Stimulated activated CD4-positive, alpha-beta T cell treated with anti-CD3 and anti-CD28 coated beads, Interleukin-4, amount 100 ng/mL, for 24 hours (primary cell): ENCODE results near the gene AVPR2.

Experiments used
- DNase-seq: peaks from one replicate; pipeline ENCODE4 v3.0.0-alpha.2; 2020

Gene AVPR2

GRCh38 chrX:153920546-153920945 is 16.1 kb downstream of the AVPR2 start:
- DNase-seq: no peak

- no peak for DNase-seq
Measured at GRCh38 chrX:153921070-153921469, 16.6 kb downstream of the AVPR2 start.

GRCh38 chrX:153921511-153922446 is 17.3 kb downstream of the AVPR2 start:
- DNase-seq: no peak

GRCh38 chrX:153922932-153923857 is 18.7 kb downstream of the AVPR2 start:
- DNase-seq: no peak

GRCh38 chrX:153924149-153924861 is 19.8 kb downstream of the AVPR2 start:
- peak; percentile 38 for DNase-seq

GRCh38 chrX:153925387-153925738 is 20.9 kb downstream of the AVPR2 start:
- no peak for DNase-seq

GRCh38 chrX:153925739-153926551 is 21.5 kb downstream of the AVPR2 start, which contains the start of gene ARHGAP4:
TSS of gene ARHGAP4 (minus strand) at chrX:153926264. CDS start at chrX:153926202, 62 bp downstream.
- peak; percentile 41 for DNase-seq

GRCh38 chrX:153926552-153926857 is 22.0 kb downstream of the AVPR2 start:
- DNase-seq: no peak

GRCh38 chrX:153926858-153927671 is 22.6 kb downstream of the AVPR2 start:
- peak; percentile 70 for DNase-seq

GRCh38 chrX:153927672-153927921 is 23.1 kb downstream of the AVPR2 start:
- no peak for DNase-seq

- peak; percentile 90 for DNase-seq
Measured at GRCh38 chrX:153927922-153928760, 23.7 kb downstream of the AVPR2 start.

GRCh38 chrX:153928846-153929245 is 24.4 kb downstream of the AVPR2 start:
- DNase-seq: no peak

- DNase-seq: no peak
Measured at GRCh38 chrX:153929576-153929975, 25.1 kb downstream of the AVPR2 start.

- no peak for DNase-seq
Measured at GRCh38 chrX:153930011-153930910, 25.8 kb downstream of the AVPR2 start.

GRCh38 chrX:153931151-153931550 is 26.7 kb downstream of the AVPR2 start:
- no peak for DNase-seq

- DNase-seq: no peak
Measured at GRCh38 chrX:153931748-153932147, 27.3 kb downstream of the AVPR2 start.

GRCh38 chrX:153932220-153932915 is 27.9 kb downstream of the AVPR2 start:
- no peak for DNase-seq

GRCh38 chrX:153933748-153934147 is 29.3 kb downstream of the AVPR2 start:
- no peak for DNase-seq
